Right atrium auricular region (tissue), 2 donors: ENCODE measurements around the gene CXCL6. TPM values are rescaled to one million over a fixed set of nuclear protein-coding genes. Genes with fewer than 3 reads are reported as not detected.

Experiments used
- DNase-seq: peaks from one replicate; pipeline ENCODE4 v3.0.0-alpha.2; 2019; ENCODE audit warnings: low spot score
- H3K27ac ChIP-seq, 2 donors: fragments of 200-600 bp; sonication (generic); 1 replicate in 1 of 2; 2 replicates in 1 of 2; pipeline ENCODE4 v1.5.1; 2016 to 2019
- H3K27me3 ChIP-seq, 2 donors: fragments of 200-600 bp; sonication (generic); one replicate each; pipeline versions ENCODE4 v1.5.1 to v1.6.0; 2017 to 2019
- H3K36me3 ChIP-seq: fragments of 200-600 bp; sonication (generic); one replicate; pipeline ENCODE4 v1.5.1; 2016
- H3K4me1 ChIP-seq, 2 donors: fragments of 200-600 bp; sonication (generic); one replicate each; pipeline versions ENCODE4 v1.5.1 to v1.6.0; 2017 to 2019
- H3K4me3 ChIP-seq, 2 donors: fragments of 200-600 bp; sonication (generic); 1 replicate in 1 of 2; 2 replicates in 1 of 2; pipeline ENCODE4 v1.5.1; 2017 to 2019; ENCODE audit warnings: mild to moderate bottlenecking in 1 of 2, moderate library complexity in 1 of 2
- H3K9me3 ChIP-seq, 2 donors: fragments of 200-600 bp; sonication (generic); one replicate each; pipeline ENCODE4 v1.5.1; 2019
- CTCF ChIP-seq, 2 donors: fragments of 200-600 bp; sonication (generic); IDR thresholded peaks; one replicate each; pipeline ENCODE4 v1.5.1; 2019; ENCODE audit warnings: antibody characterized with exemption in 2 of 2
- total RNA-seq, 2 donors: library from RNA; depleted of rRNA; stranded (reverse); fragments of >200 nt; gene quantifications; one replicate each; pipeline ENCODE4 v1.1.0, GENCODE V29; 2016

The CXCL6 gene
- total RNA-seq, 2 donors from 2014 or later: 0.44 to 2.4 TPM

- no peak for DNase-seq
- no peaks in the 10 kb centered on the region for H3K9me3 ChIP-seq
- H3K27me3 ChIP-seq: no peaks in the 10 kb centered on the region
- peaks cover 0 to 20% of the 10 kb centered on the region in 2 donors for H3K4me1 ChIP-seq
- no peak for TF ChIP-seq CTCF (IDR thresholded peaks at IDR 0.05)
- no peak overlapping the region for H3K27ac ChIP-seq
- no peak overlapping the region for H3K4me3 ChIP-seq
- H3K36me3 ChIP-seq: no peaks in the 10 kb centered on the region
Observed at GRCh38 chr4:73872316-73873108, 36.0 kb downstream of the CXCL6 start.

GRCh38 chr4:73874386-73874785, 37.9 kb downstream of the CXCL6 start:
- no peak for TF ChIP-seq CTCF (IDR thresholded peaks at IDR 0.05)
- DNase-seq: no peak
- no peak overlapping the region for H3K27ac ChIP-seq

GRCh38 chr4:73875401-73875800, 38.9 kb downstream of the CXCL6 start:
- Histone ChIP-seq H3K9me3 (no peaks in the 10 kb centered on the region), H3K4me1 (peaks cover 0 to under 1% of the 10 kb centered on the region in 2 donors), H3K27ac (no peak overlapping the region), H3K4me3 (no peak overlapping the region), H3K36me3 (no peaks in the 10 kb centered on the region), H3K27me3 (no peaks in the 10 kb centered on the region)
- TF ChIP-seq CTCF (IDR thresholded peaks at IDR 0.05): no peak
- no peak for DNase-seq

More at GRCh38 chr4:73874386-73874785, 37.9 kb downstream of the CXCL6 start:
- Histone ChIP-seq H3K4me3 (no peak overlapping the region), H3K9me3 (no peaks in the 10 kb centered on the region), H3K27me3 (no peaks in the 10 kb centered on the region), H3K36me3 (no peaks in the 10 kb centered on the region), H3K4me1 (peaks cover 0 to 10% of the 10 kb centered on the region in 2 donors)

- DNase-seq: no peak
- Histone ChIP-seq H3K4me1 (no peaks in the 10 kb centered on the region), H3K9me3 (no peaks in the 10 kb centered on the region), H3K4me3 (no peak overlapping the region), H3K36me3 (no peaks in the 10 kb centered on the region), H3K27me3 (no peaks in the 10 kb centered on the region), H3K27ac (no peak overlapping the region)
- no peak for TF ChIP-seq CTCF (IDR thresholded peaks at IDR 0.05)
Observed at GRCh38 chr4:73883306-73883705, 46.8 kb downstream of the CXCL6 start.

GRCh38 chr4:73885574-73886267, 49.2 kb downstream of the CXCL6 start:
- H3K9me3 ChIP-seq: no peaks in the 10 kb centered on the region
- no peak overlapping the region for H3K27ac ChIP-seq
- no peak for TF ChIP-seq CTCF (IDR thresholded peaks at IDR 0.05)
- no peak for DNase-seq
- H3K4me3 ChIP-seq: no peak overlapping the region
- H3K4me1 ChIP-seq: no peaks in the 10 kb centered on the region
- no peaks in the 10 kb centered on the region for H3K27me3 ChIP-seq
- H3K36me3 ChIP-seq: no peaks in the 10 kb centered on the region

Other genes starting within 250 kb of the CXCL6 start
- not detected for gene RASSF6, start 216.2 kb upstream of the CXCL6 start, total RNA-seq
- gene CXCL8, start 96.1 kb upstream of the CXCL6 start, total RNA-seq: 1 to 10 TPM; 2.6 to 7.9 TPM
- gene PF4V1, start 16.6 kb downstream of the CXCL6 start, total RNA-seq: not detected
- 1 to 10 TPM; 6.9 to 8.5 TPM for gene CXCL1, start 32.7 kb downstream of the CXCL6 start, total RNA-seq
- gene PF4, start 145.3 kb downstream of the CXCL6 start, total RNA-seq: under 1 TPM in 1 of 2 donors, not detected in 1; 0.83 TPM
- gene PPBP, start 151.5 kb downstream of the CXCL6 start, total RNA-seq: 1 to 10 TPM in 1 of 2 donors, not detected in 1; 1.6 TPM
- gene CXCL5, start 162.0 kb downstream of the CXCL6 start, total RNA-seq: not detected
- under 1 TPM in 1 of 2 donors, not detected in 1; 0.63 TPM for gene CXCL3, start 202.0 kb downstream of the CXCL6 start, total RNA-seq